ENCODE results near the gene LFNG. TPM values are rescaled to one million over a fixed set of nuclear protein-coding genes. Genes with fewer than 3 reads are reported as not detected.

The LFNG gene
- total and polyA plus RNA-seq, 2 of the 13 experiments (the other 11 are each of a cell fraction or from before 2014, with no cell fraction given): 0.44 to 1.5 TPM

DNA sequence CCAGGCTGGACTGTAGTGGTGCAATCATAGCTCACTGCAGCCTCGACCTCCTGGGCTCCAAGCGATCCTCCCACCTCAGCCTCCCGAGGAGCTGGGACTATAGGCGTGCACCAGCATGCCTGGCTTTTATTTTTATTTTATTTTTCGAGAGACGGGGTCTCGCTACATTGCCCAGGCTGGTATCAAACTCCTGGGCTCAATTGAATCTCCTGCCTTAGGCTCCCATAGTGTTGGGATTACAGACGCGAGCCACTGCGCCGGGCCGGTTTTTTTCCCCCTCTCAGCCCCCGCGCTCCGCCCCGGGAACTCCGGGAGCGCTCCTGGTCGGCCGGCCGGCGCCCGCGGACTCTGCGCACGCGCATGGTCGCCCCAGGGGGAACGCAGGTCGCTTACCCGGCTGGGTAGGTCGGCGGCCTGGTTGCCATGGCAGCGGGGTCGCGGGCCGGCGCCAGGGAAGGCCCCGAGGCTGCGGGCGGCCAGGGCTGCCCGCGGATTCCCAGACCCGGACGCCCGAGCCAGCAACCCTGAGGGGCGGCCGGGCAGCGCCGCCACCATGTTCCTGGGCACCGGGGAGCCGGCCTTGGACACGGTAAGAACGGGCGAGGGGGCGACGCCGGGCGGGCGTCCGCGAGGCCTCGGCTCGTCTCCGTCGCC, 39.2 kb downstream of the LFNG start, which contains the start of gene IQCE (continued):
- no peak for TF ChIP-seq ZNF18 (CRISPR knock-in tag; IDR thresholded peaks at IDR 0.05; ENCODE audit: insufficient replicate concordance)
- TF ChIP-seq HDAC1 (CRISPR knock-in tag; IDR thresholded peaks at IDR 0.05): peak; percentile 90
- peak; percentile 92 for TF ChIP-seq RFX1 (IDR thresholded peaks at IDR 0.05)
- TF ChIP-seq ZNF614 (CRISPR knock-in tag; IDR thresholded peaks at IDR 0.05; ENCODE audit: borderline replicate concordance): no peak
- no peak for TF ChIP-seq ZNF558 (CRISPR knock-in tag; IDR thresholded peaks at IDR 0.05; ENCODE audit: borderline replicate concordance)
- no peak for TF ChIP-seq DNMT1 (CRISPR knock-in tag; IDR thresholded peaks at IDR 0.05)
- TF ChIP-seq ETS1 (CRISPR knock-in tag; IDR thresholded peaks at IDR 0.05): no peak
- TF ChIP-seq PBX3 (CRISPR knock-in tag; IDR thresholded peaks at IDR 0.05; ENCODE audit: borderline replicate concordance): no peak
- no peak for TF ChIP-seq ZNF225 (CRISPR knock-in tag; IDR thresholded peaks at IDR 0.05)
- no peak for TF ChIP-seq IRF2 (CRISPR knock-in tag; IDR thresholded peaks at IDR 0.05)
- no peak for TF ChIP-seq ZNF792 (CRISPR knock-in tag; IDR thresholded peaks at IDR 0.05)
- TF ChIP-seq FOXO1 (CRISPR knock-in tag; IDR thresholded peaks at IDR 0.05): no peak
- TF ChIP-seq ZSCAN22 (CRISPR knock-in tag; IDR thresholded peaks at IDR 0.05): no peak
- TF ChIP-seq JARID2 (CRISPR knock-in tag; IDR thresholded peaks at IDR 0.05; ENCODE audit: insufficient replicate concordance): no peak
- no peak for TF ChIP-seq ZNF639 (CRISPR knock-in tag; conservative IDR thresholded peaks at IDR 0.05)
- no peak for TF ChIP-seq NCOR1 (IDR thresholded peaks at IDR 0.05; ENCODE audit: borderline replicate concordance, low read length)
- TF ChIP-seq, protein P1, sequence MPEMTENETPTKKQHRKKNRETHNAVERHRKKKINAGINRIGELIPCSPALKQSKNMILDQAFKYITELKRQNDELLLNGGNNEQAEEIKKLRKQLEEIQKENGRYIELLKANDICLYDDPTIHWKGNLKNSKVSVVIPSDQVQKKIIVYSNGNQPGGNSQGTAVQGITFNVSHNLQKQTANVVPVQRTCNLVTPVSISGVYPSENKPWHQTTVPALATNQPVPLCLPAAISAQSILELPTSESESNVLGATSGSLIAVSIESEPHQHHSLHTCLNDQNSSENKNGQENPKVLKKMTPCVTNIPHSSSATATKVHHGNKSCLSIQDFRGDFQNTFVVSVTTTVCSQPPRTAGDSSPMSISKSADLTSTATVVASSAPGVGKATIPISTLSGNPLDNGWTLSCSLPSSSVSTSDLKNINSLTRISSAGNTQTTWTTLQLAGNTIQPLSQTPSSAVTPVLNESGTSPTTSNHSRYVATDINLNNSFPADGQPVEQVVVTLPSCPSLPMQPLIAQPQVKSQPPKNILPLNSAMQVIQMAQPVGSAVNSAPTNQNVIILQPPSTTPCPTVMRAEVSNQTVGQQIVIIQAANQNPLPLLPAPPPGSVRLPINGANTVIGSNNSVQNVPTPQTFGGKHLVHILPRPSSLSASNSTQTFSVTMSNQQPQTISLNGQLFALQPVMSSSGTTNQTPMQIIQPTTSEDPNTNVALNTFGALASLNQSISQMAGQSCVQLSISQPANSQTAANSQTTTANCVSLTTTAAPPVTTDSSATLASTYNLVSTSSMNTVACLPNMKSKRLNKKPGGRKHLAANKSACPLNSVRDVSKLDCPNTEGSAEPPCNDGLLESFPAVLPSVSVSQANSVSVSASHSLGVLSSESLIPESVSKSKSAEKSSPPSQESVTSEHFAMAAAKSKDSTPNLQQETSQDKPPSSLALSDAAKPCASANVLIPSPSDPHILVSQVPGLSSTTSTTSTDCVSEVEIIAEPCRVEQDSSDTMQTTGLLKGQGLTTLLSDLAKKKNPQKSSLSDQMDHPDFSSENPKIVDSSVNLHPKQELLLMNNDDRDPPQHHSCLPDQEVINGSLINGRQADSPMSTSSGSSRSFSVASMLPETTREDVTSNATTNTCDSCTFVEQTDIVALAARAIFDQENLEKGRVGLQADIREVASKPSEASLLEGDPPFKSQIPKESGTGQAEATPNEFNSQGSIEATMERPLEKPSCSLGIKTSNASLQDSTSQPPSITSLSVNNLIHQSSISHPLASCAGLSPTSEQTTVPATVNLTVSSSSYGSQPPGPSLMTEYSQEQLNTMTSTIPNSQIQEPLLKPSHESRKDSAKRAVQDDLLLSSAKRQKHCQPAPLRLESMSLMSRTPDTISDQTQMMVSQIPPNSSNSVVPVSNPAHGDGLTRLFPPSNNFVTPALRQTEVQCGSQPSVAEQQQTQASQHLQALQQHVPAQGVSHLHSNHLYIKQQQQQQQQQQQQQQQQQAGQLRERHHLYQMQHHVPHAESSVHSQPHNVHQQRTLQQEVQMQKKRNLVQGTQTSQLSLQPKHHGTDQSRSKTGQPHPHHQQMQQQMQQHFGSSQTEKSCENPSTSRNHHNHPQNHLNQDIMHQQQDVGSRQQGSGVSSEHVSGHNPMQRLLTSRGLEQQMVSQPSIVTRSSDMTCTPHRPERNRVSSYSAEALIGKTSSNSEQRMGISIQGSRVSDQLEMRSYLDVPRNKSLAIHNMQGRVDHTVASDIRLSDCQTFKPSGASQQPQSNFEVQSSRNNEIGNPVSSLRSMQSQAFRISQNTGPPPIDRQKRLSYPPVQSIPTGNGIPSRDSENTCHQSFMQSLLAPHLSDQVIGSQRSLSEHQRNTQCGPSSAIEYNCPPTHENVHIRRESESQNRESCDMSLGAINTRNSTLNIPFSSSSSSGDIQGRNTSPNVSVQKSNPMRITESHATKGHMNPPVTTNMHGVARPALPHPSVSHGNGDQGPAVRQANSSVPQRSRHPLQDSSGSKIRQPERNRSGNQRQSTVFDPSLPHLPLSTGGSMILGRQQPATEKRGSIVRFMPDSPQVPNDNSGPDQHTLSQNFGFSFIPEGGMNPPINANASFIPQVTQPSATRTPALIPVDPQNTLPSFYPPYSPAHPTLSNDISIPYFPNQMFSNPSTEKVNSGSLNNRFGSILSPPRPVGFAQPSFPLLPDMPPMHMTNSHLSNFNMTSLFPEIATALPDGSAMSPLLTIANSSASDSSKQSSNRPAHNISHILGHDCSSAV (CRISPR knock-in tag; IDR thresholded peaks at IDR 0.05; ENCODE audit: borderline replicate concordance): no peak

All from HepG2 (cell line).